HG03196 (cell line): ENCODE measurements around the gene ZFP92.

Experiments used
- ATAC-seq: cut with Tn5 transposase; IDR thresholded peaks from one replicate; pipeline ENCODE4 v1.9.1; 2021; ENCODE audit not compliant: unreplicated experiment

Gene ZFP92

DNA sequence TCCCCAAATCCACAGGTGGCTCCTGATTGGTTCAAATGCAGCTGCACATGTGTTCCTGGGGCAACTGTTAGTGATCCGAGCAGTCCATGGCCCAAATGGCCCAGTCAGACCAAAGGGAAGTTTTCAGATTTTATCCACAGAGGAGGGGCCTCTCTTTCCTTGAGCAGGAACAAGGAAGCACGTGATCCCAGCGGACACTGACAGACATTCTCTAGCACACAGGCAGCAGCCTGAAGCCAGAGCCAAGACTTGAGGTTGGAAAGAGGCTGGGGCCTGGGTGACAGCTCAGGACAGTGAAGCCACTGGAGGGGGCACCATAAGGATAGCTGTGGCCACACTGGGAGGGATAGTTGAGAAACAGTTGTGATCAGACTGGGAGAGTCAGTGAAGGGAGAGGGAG is 3.5 kb upstream of the ZFP92 start:
- no peak for ATAC-seq

DNA sequence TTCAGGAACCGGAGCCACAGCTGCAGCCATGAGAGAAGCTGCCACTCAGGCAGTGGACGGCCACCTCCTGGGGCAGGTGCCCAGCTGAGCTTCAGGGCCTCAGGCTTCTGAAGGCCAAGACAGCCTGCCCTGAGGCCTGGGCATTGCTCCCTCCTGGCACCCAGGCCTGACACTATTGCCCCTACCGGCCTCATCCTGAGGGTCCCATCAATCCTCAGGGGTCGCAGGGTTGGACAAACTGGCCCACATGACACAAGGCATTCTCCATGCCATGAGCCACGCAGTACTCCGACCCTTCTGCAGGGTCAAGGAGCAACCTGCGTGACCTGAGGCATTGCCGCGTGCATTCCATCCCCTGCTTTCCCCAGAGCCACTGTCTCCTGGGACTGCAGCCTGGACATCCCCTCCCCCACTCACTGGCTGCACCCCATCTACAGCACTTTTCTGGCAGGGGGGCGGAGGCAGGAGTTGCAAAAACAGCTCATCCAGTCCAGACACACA is 3.0 kb upstream of the ZFP92 start:
- no peak for ATAC-seq

DNA sequence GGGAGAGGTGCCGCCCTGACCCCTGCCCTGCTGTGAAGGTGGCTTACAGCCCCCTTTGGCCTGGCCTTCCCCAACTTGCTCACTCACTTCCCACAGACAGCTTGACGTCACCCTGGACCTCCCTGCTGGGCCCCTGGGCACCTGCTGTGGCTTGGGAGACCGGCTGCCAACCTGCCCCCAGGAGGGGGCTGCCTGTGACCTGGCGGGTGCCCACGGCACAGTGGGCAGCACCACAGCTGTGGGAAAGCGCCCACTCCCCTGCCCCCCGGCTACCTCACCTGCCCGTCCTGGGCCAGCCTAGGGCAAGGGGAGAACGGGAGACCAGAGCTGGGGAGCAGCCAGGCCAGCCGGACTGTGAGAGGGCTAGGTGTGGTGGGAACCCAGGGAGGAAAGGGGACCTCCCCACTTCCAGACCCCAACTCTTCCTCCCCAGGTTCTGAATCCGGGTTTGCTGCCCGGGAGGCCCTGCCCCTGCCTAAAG is 2.4 kb upstream of the ZFP92 start:
- ATAC-seq: no peak

DNA sequence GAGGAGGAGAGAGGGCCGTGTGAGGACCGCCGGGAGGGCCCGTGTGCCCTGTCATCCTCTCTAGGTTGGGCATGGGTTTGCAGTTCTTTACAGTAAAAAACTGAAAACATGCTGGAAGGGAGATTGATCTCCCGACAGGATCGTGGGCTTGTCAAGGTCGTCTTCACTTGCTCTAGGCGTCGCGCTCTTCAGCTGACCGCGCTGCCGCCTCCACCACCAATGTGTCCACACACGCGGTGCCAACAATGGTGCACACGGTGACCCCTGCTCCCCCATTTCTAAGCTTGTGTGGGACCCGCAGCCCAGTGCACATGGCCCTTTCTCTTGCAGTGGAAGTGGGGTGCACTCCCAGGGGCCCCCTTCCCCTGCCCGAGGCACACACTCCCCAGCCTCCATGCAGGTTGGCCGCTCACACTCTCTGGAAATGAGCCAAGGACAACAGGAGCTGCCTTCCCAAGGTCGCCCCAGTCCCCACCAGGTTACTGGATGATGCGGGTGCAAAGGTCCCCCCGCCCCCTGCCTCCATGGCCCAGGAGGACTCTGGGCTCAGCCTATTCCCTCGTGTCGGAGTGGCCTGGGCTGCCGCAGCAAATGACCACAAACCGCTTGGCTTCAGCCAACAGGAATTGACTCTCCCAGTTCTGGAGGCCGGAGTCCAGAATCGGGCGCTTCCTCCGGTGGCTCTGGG is 1.7 kb upstream of the ZFP92 start:
- no peak for ATAC-seq

DNA sequence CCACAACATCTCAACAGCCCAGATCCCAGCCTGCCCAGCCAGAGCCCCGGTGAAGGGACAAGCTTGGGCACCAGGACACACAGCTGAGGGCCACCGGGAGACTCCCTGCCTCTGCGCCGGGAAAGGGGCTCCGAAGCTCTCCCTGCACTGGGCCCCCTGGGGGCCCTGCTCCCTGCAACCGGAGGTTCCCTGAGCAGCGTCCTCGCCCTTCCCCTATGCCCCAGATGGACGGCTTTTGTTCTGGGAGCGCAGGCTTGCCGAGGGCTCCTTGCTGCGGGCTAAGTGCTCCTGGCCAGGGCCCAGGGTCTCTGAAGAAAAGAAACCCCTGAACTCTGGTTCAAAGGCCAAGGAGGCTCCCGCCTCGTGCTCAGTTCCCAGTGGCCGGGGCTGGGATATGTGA is 899 bp upstream of the ZFP92 start:
- ATAC-seq: no peak

DNA sequence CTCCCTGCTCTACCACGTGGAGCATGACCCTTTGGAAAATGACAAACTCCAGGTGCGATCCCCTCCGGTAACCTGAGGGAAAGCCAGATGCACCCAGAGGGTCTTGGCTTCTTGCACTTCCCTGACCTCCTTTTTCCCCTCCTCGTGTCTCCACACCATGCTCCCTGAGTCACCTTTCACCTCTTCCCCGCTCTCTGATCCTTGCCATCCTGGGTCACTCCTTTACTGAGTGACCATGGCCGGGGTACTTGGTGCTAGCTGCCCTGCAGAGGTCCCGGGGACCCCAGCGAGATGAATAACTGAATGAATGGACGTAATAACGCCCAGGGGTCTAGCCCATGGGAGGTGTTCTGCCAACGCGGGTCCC is 401 bp upstream of the ZFP92 start:
- ATAC-seq: no peak

DNA sequence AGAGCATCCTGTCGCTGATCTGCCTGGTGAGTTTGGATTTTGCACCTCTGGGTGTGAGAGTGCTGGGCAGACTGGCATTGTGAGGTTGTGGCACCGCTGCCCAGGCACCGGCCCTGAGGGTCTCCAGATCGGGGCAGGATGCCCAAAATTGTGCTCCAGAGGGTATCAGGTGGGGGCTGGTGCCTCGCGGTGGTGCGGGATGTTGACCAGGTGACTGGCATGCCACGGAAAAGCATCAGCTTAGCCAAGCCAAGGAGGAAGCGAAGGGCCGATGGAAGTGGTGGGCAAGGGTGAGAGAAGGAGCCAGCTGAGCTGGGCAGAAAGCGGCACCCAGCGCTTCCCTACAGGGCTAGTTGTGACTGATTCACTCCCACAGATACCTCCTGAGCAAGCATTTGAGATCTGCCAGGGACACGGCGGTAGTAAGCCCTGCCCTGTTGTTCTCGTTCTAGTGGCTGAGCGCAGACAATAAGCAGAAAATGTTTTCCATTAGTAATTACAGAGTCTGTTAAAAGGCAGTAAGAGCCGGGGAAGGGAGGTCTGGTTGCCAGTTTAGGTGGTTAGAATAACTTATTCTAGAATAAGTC is 809 bp downstream of the ZFP92 start:
- no peak for ATAC-seq

DNA sequence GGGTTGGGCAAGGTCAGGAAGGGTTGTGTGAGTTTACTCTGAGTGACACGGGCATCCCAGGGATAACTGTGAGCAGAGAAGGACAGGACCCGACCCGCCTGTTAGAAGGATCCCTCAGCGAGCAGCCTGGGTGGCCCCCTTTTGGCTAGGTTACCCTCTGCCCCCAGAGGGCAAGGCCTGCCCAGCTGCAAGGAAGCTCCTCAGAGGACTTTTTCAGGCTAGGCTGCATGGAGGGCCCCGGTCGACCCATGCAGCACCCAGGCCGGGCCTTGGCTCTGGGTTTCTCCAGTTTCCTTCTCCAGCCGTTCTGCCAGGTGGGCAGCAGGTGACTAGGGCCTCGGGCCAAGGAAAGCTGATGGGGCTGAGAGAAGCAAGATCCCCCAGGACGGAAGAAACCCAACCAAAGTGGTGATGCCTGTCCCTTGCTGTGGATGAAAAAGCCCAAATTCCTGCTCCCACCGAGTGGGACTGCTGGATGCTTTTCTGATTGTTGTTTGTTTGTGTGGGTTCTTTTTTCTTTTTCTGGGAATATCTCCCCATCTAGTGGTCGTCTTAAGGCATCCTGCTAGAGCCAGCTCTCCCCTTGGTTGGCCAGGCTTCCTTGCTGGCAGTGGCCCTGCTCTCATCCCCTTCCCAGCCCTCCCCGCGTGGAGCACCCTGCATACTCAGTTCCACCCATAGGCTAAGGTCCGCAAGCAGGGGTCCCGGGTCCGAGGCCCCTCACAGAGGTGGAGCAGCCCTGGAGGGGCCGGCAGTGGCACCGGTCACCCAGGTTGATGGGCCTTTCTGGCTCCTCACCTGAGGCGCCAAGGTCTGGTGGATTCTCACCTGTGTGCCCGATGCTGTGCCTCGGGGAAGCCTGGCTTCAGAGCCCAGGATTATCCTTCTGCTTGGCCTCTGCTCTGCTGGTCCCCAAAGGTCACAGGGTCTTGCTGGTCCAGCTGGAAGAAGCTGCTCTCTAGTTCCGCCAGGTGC is 1.8 kb downstream of the ZFP92 start:
- no peak for ATAC-seq

DNA sequence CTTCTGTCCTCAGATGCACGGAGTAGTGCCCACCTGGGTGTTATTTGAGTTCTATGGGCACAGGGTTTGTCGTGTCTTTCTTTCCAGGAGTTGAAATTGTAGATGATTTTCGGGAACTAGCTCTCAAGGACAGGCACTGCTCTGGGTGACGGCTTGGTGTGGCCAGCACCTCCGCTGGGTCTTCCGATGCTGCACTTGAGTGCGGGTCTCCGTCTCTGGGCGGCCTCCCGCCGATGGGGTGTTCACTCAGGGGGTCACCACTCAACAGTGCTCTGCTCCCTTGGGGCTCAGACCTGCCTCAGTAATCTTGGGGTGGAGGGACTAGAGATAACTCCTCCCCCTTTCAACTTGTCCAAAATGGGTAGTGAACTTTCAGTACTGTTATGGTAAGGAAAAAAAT is 2.5 kb downstream of the ZFP92 start:
- ATAC-seq: no peak

DNA sequence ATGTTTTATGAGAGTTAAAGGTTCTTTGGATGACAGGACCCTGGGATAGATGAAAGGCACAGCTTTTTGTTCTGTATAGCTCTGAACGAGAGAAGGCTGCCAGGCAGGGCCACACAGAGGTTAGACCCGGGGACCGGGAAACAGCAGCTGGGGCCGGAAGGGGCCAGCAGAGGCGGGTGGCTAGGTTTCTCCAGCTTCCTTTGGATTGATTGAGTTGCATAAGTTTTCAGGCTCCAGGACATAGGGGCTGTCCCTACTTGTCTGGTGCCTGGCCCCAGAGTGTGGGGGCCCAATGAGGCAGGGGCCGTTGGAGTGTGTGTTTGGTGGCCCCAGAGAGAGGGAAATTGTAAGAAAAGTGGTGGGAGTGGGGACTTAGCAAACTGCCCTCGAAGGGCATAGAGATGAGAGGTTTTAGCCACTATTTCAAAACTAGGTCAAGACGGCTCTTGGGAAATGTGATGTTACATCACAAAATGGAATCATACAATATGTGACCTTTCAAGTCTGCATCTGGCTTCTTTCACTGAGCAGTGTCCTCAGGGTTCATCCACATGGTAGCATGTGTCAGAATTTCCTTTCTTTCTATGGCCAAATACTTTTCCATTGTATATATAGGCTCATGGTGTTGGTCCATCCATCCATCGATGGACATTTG is 3.7 kb downstream of the ZFP92 start:
- ATAC-seq: no peak

DNA sequence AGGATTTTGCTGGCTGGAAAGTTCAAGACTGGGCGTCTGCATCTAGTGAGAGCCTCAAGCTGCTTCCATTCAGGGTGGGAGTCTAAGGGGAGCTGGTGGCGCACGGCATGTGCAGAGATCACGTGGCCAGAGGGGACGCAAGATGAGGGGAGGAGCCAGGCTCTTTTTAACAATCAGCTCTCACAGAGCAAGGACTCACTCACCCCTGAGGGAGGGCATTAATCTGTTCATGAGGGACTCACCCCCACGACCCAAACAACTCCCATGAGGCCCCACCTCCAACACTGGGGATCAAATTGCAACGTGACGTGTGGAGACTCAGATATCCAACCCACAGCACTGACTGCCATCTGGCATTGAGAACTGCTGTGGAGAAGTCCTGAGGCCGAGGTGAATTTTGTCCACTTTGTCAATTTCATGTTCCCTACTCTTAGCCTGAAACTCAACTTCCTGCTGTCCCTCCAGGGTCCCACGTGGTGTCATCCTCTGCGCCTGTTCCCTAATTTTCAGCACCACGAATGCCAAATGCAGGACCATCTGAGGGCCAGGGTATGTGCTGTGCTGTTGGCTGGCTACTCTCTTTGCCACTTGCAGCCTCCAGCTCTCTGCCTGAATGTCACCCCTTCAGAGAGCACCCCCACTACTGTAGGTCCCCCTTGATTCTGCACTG is 5.6 kb downstream of the ZFP92 start:
- ATAC-seq: no peak

DNA sequence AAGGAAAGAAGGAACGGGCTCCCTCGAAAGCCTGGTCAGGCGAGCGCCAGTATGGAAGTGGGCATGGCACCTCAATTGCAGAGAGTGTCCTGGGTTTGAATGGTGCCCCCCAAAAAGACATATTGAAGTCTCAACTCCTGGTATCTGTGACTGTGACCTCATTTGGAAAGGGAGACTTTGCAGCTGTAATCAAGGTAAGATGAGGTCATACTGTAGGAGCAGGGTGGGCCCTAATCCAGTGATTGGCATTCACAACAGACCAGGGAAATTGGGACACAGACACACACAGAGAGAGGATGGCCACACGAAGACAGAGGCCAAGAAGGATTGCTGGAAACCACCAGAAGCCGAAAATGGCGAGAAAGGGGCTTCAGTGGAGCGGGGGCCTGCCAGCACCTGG is 6.4 kb downstream of the ZFP92 start:
- ATAC-seq: no peak

DNA sequence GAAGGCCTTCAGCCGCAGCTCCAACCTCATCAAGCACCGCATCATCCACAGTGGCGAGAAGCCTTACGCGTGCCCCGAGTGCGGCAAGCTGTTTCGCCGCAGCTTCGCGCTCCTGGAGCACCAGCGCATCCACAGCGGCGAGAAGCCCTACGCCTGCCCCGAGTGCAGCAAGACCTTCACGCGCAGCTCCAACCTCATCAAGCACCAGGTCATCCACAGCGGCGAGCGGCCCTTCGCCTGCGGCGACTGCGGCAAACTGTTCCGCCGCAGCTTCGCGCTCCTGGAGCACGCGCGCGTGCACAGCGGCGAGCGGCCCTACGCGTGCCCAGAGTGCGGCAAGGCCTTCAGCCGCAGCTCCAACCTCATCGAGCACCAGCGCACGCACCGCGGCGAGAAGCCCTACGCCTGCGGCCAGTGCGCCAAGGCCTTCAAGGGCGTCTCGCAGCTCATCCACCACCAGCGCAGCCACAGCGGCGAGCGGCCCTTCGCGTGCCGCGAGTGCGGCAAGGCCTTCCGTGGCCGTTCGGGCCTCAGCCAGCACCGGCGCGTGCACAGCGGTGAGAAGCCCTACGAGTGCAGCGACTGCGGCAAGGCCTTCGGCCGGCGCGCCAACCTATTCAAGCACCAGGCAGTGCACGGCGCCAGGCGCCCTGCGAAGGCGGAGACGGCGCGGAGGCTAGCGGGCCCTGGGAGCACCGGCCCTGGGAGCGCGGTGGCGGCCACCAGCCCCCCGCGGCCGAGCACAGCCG is 9.8 kb downstream of the ZFP92 start:
- ATAC-seq: no peak

DNA sequence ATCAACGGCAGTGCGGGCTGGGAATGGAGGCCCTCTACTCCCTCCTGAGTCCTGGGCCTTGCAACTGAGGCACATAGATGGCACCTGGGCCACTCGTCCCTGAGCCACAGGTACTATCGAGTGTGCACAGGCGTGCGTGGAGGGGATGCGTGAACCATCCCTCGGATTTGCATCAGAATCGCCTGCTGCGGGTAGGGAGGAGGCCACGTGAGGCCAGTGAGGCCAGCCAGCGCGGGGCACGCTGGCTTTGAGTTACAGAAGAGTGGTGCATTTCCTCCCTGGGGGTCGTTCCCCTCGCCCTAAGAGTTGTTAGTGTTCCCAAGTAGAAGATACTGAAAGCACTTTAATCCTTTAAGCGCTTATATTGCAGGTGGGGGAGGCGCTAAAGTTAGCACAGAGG is 10.6 kb downstream of the ZFP92 start:
- no peak for ATAC-seq

DNA sequence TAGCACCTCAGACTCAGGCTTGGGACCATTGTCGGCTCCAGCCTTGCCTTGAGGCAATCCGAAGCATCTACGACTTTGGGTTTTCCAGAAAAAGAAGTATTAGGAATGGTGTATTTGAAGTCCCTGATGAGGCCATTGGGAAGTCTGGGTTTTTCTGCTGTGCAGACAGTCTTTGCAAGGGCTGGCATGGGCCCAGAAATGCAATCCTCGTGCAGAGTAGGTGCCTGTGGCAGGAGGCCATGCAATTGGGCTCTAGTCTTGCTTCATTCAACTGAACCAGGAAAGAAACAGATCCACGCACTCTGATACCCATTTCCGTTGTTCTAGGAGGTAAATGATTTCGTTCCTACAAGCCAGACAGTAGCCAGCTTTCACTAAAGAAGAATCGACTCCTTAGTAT is 12.4 kb downstream of the ZFP92 start:
- ATAC-seq: no peak

DNA sequence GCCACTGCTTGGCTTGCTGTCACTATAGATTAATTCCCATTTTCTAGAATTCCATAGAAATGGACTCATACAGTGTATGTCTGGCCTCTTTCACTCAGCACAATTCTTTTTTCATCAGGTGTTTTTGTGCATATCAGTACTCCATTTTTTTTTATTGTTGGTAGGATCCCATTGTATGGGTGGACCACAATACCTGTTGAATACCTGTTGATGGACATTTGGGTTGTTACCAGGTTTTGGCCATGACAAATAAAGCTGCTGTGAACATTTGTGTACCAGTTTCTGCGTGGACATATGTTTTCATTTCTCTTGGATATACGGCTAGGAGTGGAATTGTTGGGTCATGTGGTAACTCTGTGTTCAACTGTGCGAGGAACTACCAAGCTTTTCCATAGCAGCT is 14.9 kb downstream of the ZFP92 start:
- no peak for ATAC-seq

DNA sequence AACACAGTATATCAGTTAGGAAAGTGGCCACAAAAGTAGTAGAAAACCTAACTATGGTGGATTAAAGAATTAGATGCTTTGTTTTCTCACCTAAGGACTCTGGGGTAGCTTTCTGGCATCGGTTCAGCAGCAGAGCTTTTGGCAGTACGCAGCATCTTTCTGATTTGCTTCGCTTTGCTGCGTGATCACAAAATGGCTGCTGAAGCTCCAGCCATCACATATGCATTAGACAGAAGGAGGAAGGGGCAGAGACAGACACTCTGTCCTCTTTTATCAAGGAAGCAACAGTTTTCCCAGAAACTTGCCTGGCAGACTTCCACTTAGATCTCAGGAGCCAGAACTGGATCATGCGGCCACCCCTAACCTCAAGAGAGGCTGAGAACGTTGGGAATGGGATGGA is 19.5 kb downstream of the ZFP92 start:
- ATAC-seq: no peak

DNA sequence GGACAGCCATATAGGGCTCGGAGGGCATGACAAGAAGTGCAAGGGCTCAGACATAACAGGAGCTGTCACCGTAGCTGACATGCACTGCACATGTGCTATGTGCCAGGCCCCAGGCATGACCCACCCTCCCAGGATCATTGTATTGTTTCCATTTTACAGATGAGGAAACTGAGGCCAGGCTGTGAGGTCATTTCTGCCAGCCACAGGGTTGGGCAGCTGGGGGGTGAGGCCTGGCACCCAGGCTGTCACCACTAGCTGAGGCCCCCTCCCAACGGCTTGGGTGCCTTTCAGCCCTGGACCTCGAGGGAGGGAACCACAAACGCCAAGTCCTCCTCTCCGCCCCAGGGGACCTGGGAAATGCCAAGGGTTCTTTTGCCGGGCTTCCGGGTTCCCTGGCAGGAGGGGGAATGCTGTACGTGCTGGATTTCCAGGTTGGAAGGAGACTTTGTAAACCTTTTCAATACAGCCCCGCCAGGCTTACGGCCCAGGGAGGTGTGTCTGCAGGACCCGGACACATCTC is 21.9 kb downstream of the ZFP92 start:
- ATAC-seq: no peak

DNA sequence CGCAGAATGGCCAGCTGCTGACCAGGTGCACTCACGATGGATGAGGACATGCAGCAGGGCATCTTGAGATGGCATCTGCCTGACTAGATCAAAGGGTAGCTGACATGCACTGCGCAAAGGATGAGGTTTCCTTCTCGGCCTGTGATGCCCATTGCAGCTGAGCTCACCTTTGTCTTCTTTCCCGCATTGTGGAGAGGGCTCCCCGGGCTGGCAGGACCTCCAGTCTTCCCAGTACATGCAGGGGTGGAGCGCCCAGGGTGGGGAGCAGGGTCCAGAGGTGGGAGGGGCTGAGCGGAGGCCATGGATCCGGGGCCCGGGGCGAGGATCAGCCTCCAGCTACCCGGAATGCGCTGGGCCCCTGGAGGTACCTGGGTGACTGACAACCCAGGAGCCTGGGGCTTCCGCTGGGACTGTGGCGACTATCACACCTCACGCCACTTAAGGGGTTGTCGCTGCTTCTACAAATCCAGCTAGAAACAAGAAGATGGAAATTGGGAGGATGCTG is 22.6 kb downstream of the ZFP92 start:
- no peak for ATAC-seq

DNA sequence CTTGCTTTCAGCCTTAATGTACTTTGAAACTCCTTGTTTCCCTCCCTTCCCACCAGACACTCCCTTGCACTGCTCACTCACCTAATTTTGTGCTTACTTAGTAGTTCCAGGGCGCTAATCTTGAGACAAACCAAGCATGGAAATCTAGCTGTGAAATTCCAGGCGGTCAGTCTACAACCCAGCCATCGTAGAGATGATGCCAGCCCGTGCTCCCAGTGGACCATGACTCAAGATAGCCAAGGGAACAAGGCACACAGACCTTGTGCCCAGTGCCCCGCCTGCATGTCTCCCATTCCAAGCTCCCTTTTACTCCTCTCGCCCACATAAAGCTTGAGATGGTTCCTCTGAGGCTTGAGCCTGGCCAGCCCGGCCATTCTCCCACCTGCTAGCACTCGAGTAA is 23.5 kb downstream of the ZFP92 start:
- ATAC-seq: no peak
